DMS79 (cell line): Measurements from ENCODE around the gene HOXA10.

Source experiments
- DNase-seq: peaks from one replicate; lab custom pipeline; 2025; lab: John Stamatoyannopoulos, UW

The HOXA10 gene

GRCh38 chr7:27143950-27144780 lies 30.0 kb downstream of the HOXA10 start:
- DNase-seq: no peak

GRCh38 chr7:27143023-27143949 lies 30.8 kb downstream of the HOXA10 start, which contains the start of gene HOXA5:
Gene HOXA5, minus strand, starts transcription at chr7:27143681. Its CDS starts 74 bp downstream, at chr7:27143607.
- DNase-seq: peak; percentile 72

GRCh38 chr7:27142580-27143022 lies 31.5 kb downstream of the HOXA10 start:
- no peak for DNase-seq

GRCh38 chr7:27141923-27142579 lies 32.1 kb downstream of the HOXA10 start:
- DNase-seq: no peak

GRCh38 chr7:27141137-27141922 lies 32.8 kb downstream of the HOXA10 start:
- DNase-seq: no peak

- no peak for DNase-seq
These were observed 33.8 kb downstream of the HOXA10 start for GRCh38 chr7:27140126-27140857.

- DNase-seq: no peak
These were observed 34.6 kb downstream of the HOXA10 start for GRCh38 chr7:27139334-27140125.

GRCh38 chr7:27138985-27139333 lies 35.2 kb downstream of the HOXA10 start:
- no peak for DNase-seq

GRCh38 chr7:27138472-27138871 lies 35.6 kb downstream of the HOXA10 start:
- no peak for DNase-seq

GRCh38 chr7:27137640-27138315 lies 36.3 kb downstream of the HOXA10 start:
- DNase-seq: no peak

GRCh38 chr7:27134392-27134791 lies 39.7 kb downstream of the HOXA10 start:
- DNase-seq: no peak

- no peak for DNase-seq
These were observed 40.5 kb downstream of the HOXA10 start for GRCh38 chr7:27133409-27134231.

- DNase-seq: no peak
These were observed 41.1 kb downstream of the HOXA10 start for GRCh38 chr7:27132978-27133377.

- DNase-seq: no peak
These were observed 41.9 kb downstream of the HOXA10 start for GRCh38 chr7:27132214-27132613.

GRCh38 chr7:27131390-27131819 lies 42.7 kb downstream of the HOXA10 start:
- DNase-seq: no peak

- peak; percentile 28 for DNase-seq
These were observed 43.4 kb downstream of the HOXA10 start, which contains the start of gene HOXA4 for GRCh38 chr7:27130540-27131389. Gene HOXA4, minus strand, starts transcription at chr7:27130757. Its CDS starts 24 bp downstream, at chr7:27130733.
